ENCODE results near the gene FMN2.

The FMN2 gene

GRCh38 chr1:240478536-240478935 is 386.9 kb downstream of the FMN2 start:
- H3K27ac ChIP-seq (ENCODE audit: low read depth, low read length): no peak overlapping the region
- H3K27me3 ChIP-seq (ENCODE audit: control insufficient read depth, low read length): no peaks in the 10 kb centered on the region
- TF ChIP-seq EZH2phosphoT487 (IDR thresholded peaks at IDR 0.05; ENCODE audit: borderline replicate concordance, low read length): no peak
- TF ChIP-seq CTCF (IDR thresholded peaks at IDR 0.05; ENCODE audit: low read depth, low read length, poor library complexity, severe bottlenecking): no peak
- no peaks in the 10 kb centered on the region for H4K20me1 ChIP-seq (ENCODE audit: control insufficient read depth, insufficient read depth, low read depth, low read length)
- no peak overlapping the region for H3K4me3 ChIP-seq (ENCODE audit: low read length)
- no peaks in the 10 kb centered on the region for H3K4me1 ChIP-seq (ENCODE audit: control insufficient read depth, low read length)
- H3K79me2 ChIP-seq (ENCODE audit: control insufficient read depth, low read length): no peaks in the 10 kb centered on the region
- no peaks in the 10 kb centered on the region for H3K9me2 ChIP-seq (replicated peaks; ENCODE audit: control insufficient read depth, low read length)
- H3K4me2 ChIP-seq (ENCODE audit: low read length): no peak overlapping the region
- no peaks in the 10 kb centered on the region for H3K36me3 ChIP-seq (ENCODE audit: control insufficient read depth, low read length)
- H3K9me3 ChIP-seq (ENCODE audit: control insufficient read depth, insufficient read depth, low read length): no peaks in the 10 kb centered on the region
- H3F3A ChIP-seq (ENCODE audit: control insufficient read depth, insufficient read depth): no peaks in the 10 kb centered on the region

GRCh38 chr1:240484804-240485443 is 393.2 kb downstream of the FMN2 start:
- no peaks in the 10 kb centered on the region for H3F3A ChIP-seq (ENCODE audit: control insufficient read depth, insufficient read depth)
- no peaks in the 10 kb centered on the region for H3K79me2 ChIP-seq (ENCODE audit: control insufficient read depth, low read length)
- H3K4me3 ChIP-seq (ENCODE audit: low read length): no peak overlapping the region
- no peaks in the 10 kb centered on the region for H3K9me2 ChIP-seq (replicated peaks; ENCODE audit: control insufficient read depth, low read length)
- H3K4me2 ChIP-seq (ENCODE audit: low read length): no peak overlapping the region
- no peak overlapping the region for H3K27ac ChIP-seq (ENCODE audit: low read depth, low read length)
- H3K36me3 ChIP-seq (ENCODE audit: control insufficient read depth, low read length): no peaks in the 10 kb centered on the region
- H3K27me3 ChIP-seq (ENCODE audit: control insufficient read depth, low read length): no peaks in the 10 kb centered on the region; the same call in none of the 2 replicates
- no peaks in the 10 kb centered on the region for H4K20me1 ChIP-seq (ENCODE audit: control insufficient read depth, insufficient read depth, low read depth, low read length)
- H3K4me1 ChIP-seq (ENCODE audit: control insufficient read depth, low read length): no peaks in the 10 kb centered on the region
- TF ChIP-seq CTCF (IDR thresholded peaks at IDR 0.05; ENCODE audit: low read depth, low read length, poor library complexity, severe bottlenecking): no peak
- TF ChIP-seq EZH2phosphoT487 (IDR thresholded peaks at IDR 0.05; ENCODE audit: borderline replicate concordance, low read length): no peak
- H3K9me3 ChIP-seq (ENCODE audit: control insufficient read depth, insufficient read depth, low read length): no peaks in the 10 kb centered on the region

DNA sequence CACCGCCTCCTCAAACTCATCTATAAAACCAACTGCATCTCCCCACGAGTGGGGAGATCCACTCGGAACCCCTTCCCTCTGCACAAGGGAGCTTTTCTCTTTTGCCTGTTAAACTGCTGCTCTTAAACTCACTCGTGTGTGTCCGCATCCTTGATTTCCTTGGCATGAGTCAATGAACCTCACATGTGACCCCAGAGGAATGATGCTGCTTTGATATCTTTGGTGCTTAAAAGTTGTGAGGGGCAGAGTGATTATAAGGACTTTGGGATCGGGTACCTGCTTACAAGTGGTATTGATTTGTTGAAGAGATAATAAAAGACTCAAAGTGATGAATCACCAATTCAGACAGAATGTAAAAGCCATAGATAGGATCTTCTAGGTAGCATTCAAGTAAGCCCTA is 394.9 kb downstream of the FMN2 start:
- Histone ChIP-seq H3F3A (ENCODE audit: control insufficient read depth, insufficient read depth) (no peaks in the 10 kb centered on the region), H3K27me3 (ENCODE audit: control insufficient read depth, low read length) (peaks cover 4% of the 10 kb centered on the region), H3K9me3 (ENCODE audit: control insufficient read depth, insufficient read depth, low read length) (no peaks in the 10 kb centered on the region), H4K20me1 (ENCODE audit: control insufficient read depth, insufficient read depth, low read depth, low read length) (no peaks in the 10 kb centered on the region), H3K36me3 (ENCODE audit: control insufficient read depth, low read length) (no peaks in the 10 kb centered on the region), H3K9me2 (replicated peaks; ENCODE audit: control insufficient read depth, low read length) (no peaks in the 10 kb centered on the region), H3K4me3 (ENCODE audit: low read length) (no peak overlapping the region), H3K27ac (ENCODE audit: low read depth, low read length) (no peak overlapping the region), H3K4me1 (ENCODE audit: control insufficient read depth, low read length) (no peaks in the 10 kb centered on the region), H3K4me2 (ENCODE audit: low read length) (no peak overlapping the region), H3K79me2 (ENCODE audit: control insufficient read depth, low read length) (no peaks in the 10 kb centered on the region)
- TF ChIP-seq EZH2phosphoT487 (IDR thresholded peaks at IDR 0.05; ENCODE audit: borderline replicate concordance, low read length) (no peak), CTCF (IDR thresholded peaks at IDR 0.05; ENCODE audit: low read depth, low read length, poor library complexity, severe bottlenecking) (no peak)

Data from DOHH2 (cell line).